GM12865 (cell line): ENCODE measurements around the gene GNB2.

Experiments used
- DNase-seq: peaks from one replicate; pipeline ENCODE4 v3.0.0; 2010; ENCODE audit warnings: low read depth
- H3K4me3 ChIP-seq: 2 replicates; pipeline ENCODE4 v1.5.1; 2011; ENCODE audit warnings: mild to moderate bottlenecking, low read depth, low read length, control low read depth
- TF ChIP-seq, protein P1 (sequence below): IDR thresholded peaks from 2 replicates; pipeline ENCODE4 v1.5.1; 2011; ENCODE audit warnings: low read length, control low read depth, low read depth, inconsistent platforms; ENCODE audit not compliant: insufficient read depth; ENCODE audit errors: missing control alignments

Gene GNB2

DNA sequence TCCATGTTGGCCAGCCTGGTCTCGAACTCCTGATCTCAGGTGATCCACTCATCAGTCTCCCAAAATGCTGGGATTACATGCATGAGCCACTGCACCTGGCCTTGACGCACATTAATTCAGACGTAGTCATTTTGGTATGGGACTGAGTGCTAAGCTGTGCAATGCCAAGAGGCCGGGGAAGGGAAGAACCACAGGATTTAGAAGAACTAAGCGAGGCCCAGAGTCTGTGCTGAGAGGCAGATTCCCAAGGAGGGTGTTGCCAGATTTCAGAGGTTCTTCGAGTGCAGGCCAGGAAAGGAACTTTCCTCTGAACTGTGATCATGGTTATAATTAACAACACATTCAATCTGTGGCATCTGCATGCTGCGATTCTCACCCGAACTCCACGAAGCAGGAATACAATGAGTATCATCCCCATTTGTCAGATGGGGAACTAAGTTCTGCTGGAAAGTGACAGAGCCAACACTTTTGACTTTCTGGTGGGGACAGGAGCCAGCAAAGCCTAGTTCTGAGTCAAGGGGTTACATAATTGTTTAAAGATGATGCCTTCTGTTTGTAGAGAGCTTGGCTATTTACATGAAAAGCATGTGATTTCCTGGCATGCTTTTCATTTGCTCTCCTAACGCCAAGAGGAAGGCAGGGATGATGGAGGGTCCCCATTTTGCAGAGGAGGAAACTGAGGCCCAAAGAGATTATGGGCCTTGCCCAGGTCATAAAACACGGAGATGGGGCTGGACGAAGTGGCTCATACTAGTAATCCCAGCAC lies 53.6 kb downstream of the GNB2 start:
- TF ChIP-seq, protein P1, sequence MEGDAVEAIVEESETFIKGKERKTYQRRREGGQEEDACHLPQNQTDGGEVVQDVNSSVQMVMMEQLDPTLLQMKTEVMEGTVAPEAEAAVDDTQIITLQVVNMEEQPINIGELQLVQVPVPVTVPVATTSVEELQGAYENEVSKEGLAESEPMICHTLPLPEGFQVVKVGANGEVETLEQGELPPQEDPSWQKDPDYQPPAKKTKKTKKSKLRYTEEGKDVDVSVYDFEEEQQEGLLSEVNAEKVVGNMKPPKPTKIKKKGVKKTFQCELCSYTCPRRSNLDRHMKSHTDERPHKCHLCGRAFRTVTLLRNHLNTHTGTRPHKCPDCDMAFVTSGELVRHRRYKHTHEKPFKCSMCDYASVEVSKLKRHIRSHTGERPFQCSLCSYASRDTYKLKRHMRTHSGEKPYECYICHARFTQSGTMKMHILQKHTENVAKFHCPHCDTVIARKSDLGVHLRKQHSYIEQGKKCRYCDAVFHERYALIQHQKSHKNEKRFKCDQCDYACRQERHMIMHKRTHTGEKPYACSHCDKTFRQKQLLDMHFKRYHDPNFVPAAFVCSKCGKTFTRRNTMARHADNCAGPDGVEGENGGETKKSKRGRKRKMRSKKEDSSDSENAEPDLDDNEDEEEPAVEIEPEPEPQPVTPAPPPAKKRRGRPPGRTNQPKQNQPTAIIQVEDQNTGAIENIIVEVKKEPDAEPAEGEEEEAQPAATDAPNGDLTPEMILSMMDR: no peak

DNA sequence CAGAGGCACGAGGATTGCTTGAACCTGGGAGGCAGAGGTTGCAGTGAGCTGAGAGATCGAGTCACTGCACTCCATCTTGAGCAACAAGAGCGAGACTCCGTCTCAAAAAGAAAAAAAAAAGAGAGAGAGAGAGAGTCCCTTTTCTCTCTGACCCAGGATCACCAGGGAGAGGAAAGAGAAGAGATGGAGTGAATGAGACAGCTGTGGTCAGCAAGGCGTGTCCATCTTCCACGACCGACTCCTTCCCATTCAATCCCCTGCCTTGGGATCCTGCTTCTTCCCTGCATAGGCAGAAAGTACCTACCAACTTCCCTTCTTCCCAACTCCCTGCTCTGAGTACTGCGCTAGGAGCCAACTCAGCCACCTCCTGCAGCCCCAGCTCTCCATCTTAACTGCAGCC lies 54.7 kb downstream of the GNB2 start:
- no peak overlapping the region for H3K4me3 ChIP-seq
- DNase-seq: peak; percentile 0
- TF ChIP-seq, protein P1: no peak

More for the DNA sequence above, 53.6 kb downstream of the GNB2 start:
- DNase-seq: no peak
- H3K4me3 ChIP-seq: no peak overlapping the region
